Osteoblast (primary cell): ENCODE results near the gene CCDC3. TPM values are rescaled to one million over a fixed set of nuclear protein-coding genes. Genes with fewer than 3 reads are reported as not detected.

Experiments
- DNase-seq: peaks from one replicate; pipeline ENCODE4 v3.0.0; 2011; ENCODE audit warnings: low spot score, mixed read lengths; ENCODE audit not compliant: insufficient read length; ENCODE audit errors: missing footprints
- H2AFZ ChIP-seq: 2 replicates; pipeline ENCODE4 v1.6.0; 2011; ENCODE audit warnings: mild to moderate bottlenecking, low read length
- H3K27ac ChIP-seq: 2 replicates; pipeline ENCODE4 v1.5.1; 2011; ENCODE audit warnings: mild to moderate bottlenecking, low read depth, low read length, moderate library complexity
- H3K27me3 ChIP-seq: 2 replicates; pipeline ENCODE4 v1.6.0; 2012; ENCODE audit warnings: mild to moderate bottlenecking, control low read depth, inconsistent platforms, low read length, moderate library complexity; ENCODE audit not compliant: insufficient read depth
- H3K36me3 ChIP-seq: 2 replicates; pipeline ENCODE4 v1.5.1; 2011; ENCODE audit warnings: mild to moderate bottlenecking, low read length, control low read depth, moderate library complexity; ENCODE audit not compliant: insufficient read depth
- H3K4me1 ChIP-seq: 2 replicates; pipeline ENCODE4 v1.5.1; 2011; ENCODE audit warnings: mild to moderate bottlenecking, low read length, control low read depth, moderate library complexity; ENCODE audit not compliant: insufficient read depth
- H3K4me2 ChIP-seq: 2 replicates; pipeline ENCODE4 v1.6.0; 2011; ENCODE audit warnings: mild to moderate bottlenecking, low read length; ENCODE audit not compliant: insufficient read depth
- H3K4me3 ChIP-seq: fragments of 200-600 bp; sonication (generic); 3 replicates; pipeline ENCODE4 v1.5.1; 2012; ENCODE audit warnings: mild to moderate bottlenecking, low read length, inconsistent platforms; ENCODE audit not compliant: insufficient read depth
- H3K79me2 ChIP-seq: 2 replicates; pipeline ENCODE4 v1.6.0; 2012; ENCODE audit warnings: mild to moderate bottlenecking, low read length, control low read depth, inconsistent platforms; ENCODE audit not compliant: insufficient read depth
- H3K9me3 ChIP-seq: 2 replicates; pipeline ENCODE4 v1.5.1; 2011; ENCODE audit warnings: low read depth, low read length, control low read depth
- H4K20me1 ChIP-seq: 2 replicates; pipeline ENCODE4 v1.6.0; 2012; ENCODE audit warnings: mild to moderate bottlenecking, low read length, control low read depth; ENCODE audit not compliant: insufficient read depth
- total RNA-seq: library from RNA; depleted of rRNA; stranded (reverse); fragments of >200 nt; gene quantifications from 2 replicates; pipeline ENCODE4 v1.2.3, GENCODE V29; 2012
- TF ChIP-seq, protein P1 (sequence below): IDR thresholded peaks from 2 replicates; pipeline ENCODE4 v1.5.1; 2011; ENCODE audit warnings: mild to moderate bottlenecking, low read depth, low read length, moderate library complexity; ENCODE audit errors: extremely low read depth

CCDC3 gene
- total RNA-seq, 1 donor = 0.72 TPM

DNA sequence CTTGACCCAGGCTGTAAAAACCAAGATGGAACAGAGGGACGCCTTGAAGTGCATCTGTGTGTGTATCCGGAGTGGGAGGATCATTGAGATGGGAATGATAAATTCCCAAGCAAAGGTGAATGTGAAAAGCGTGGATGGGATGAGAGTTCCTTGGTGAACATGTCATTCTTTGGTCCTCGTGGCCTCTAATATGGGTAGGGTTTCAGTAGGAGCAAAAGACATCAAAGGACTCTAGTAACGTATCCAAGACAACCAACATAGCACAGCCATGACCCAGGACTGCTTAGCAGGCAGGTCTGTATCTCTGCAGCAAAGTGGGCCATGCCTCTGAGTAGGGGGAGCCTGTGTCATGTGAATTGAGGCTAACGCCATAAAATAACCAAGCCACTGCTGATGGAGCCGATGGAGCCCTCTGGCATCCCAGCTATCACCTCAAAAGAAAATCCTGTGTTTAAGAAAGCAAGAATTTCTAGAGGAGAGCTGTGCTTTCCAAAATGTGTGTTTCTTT is 98.6 kb downstream of the CCDC3 start:
- Histone ChIP-seq H3K4me1 (no peaks in the 10 kb centered on the region), H3K79me2 (no peaks in the 10 kb centered on the region), H3K9me3 (no peaks in the 10 kb centered on the region), H3K27ac (no peak overlapping the region), H2AFZ (no peak overlapping the region), H3K4me3 (no peak overlapping the region), H3K36me3 (no peaks in the 10 kb centered on the region), H4K20me1 (no peaks in the 10 kb centered on the region), H3K4me2 (no peak overlapping the region), H3K27me3 (peaks cover 10% of the 10 kb centered on the region)
- TF ChIP-seq, protein P1, sequence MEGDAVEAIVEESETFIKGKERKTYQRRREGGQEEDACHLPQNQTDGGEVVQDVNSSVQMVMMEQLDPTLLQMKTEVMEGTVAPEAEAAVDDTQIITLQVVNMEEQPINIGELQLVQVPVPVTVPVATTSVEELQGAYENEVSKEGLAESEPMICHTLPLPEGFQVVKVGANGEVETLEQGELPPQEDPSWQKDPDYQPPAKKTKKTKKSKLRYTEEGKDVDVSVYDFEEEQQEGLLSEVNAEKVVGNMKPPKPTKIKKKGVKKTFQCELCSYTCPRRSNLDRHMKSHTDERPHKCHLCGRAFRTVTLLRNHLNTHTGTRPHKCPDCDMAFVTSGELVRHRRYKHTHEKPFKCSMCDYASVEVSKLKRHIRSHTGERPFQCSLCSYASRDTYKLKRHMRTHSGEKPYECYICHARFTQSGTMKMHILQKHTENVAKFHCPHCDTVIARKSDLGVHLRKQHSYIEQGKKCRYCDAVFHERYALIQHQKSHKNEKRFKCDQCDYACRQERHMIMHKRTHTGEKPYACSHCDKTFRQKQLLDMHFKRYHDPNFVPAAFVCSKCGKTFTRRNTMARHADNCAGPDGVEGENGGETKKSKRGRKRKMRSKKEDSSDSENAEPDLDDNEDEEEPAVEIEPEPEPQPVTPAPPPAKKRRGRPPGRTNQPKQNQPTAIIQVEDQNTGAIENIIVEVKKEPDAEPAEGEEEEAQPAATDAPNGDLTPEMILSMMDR = no peak
- DNase-seq = no peak

DNA sequence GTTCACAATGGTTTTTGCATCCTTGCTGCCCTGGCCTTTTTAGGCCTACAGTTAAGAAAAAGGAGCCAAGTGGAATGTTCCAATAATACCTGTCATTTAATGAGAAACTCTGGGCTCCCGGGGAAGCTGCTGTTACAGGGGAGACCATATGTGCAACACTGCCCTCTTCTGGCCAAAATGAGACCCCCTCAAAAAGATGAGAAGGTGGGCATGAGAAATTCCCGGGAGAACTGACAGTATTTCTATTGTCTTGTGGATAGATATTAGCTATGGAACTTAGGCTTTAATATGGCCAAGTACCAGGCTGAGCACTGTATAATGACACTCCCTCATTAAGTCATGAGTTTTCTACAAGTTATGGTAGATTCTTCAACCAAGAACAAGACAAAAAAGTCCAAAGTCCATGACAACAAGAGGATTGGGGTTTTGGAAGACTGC is 99.4 kb downstream of the CCDC3 start:
- Histone ChIP-seq H2AFZ (no peak overlapping the region), H3K79me2 (no peaks in the 10 kb centered on the region), H3K4me2 (no peak overlapping the region), H3K27me3 (peaks cover 10% of the 10 kb centered on the region), H3K27ac (no peak overlapping the region), H3K9me3 (no peaks in the 10 kb centered on the region), H4K20me1 (no peaks in the 10 kb centered on the region), H3K4me1 (no peaks in the 10 kb centered on the region), H3K4me3 (no peak overlapping the region), H3K36me3 (no peaks in the 10 kb centered on the region)
- TF ChIP-seq, protein P1 = peak; percentile 87
- DNase-seq = peak; percentile 96

DNA sequence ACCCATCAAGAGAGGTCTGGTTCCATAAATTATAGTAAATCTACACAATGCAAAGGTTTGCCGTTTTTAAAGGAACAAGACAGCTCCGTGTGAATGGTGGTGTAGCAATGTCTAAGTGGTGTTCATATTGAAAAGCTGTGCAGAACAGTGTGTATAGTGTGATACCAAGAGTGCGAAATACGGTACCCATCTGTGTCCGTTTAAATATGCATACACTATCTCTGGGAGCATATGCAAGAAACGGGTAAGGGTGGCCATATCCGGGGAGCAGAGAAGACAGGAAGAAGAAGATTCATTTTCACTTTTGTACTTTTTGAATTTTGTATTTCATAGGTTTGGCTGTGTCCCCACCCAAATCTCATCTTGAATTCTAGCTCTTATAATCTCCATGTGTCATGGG is 102.0 kb downstream of the CCDC3 start:
- H3K4me3 ChIP-seq = no peak overlapping the region
- no peak for DNase-seq
- no peaks in the 10 kb centered on the region for H3K79me2 ChIP-seq
- H4K20me1 ChIP-seq = no peaks in the 10 kb centered on the region
- no peak overlapping the region for H2AFZ ChIP-seq
- no peaks in the 10 kb centered on the region for H3K36me3 ChIP-seq
- peaks cover 8% of the 10 kb centered on the region for H3K27me3 ChIP-seq
- TF ChIP-seq, protein P1 = no peak
- H3K9me3 ChIP-seq = no peaks in the 10 kb centered on the region
- H3K4me1 ChIP-seq = no peaks in the 10 kb centered on the region
- H3K27ac ChIP-seq = no peak overlapping the region
- no peak overlapping the region for H3K4me2 ChIP-seq

DNA sequence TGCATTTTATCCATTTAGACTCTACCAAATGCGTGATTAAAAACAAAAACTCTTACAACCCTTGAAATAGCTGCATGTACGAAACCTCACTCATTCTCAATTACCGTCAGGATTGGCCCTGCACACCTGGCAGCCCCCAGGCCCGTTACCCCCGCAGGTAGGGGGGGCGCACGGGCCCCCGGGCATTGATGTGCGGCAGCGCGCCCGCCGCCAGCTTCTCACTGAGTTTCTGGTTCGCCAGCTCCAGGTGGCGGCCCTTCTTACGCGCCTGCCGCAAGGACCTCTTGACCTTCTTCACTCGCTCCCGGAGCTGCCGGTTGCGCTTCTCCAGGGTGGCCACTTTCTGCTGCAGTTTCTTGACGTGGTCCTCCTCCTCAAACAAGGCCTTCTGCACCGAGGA is 103.2 kb downstream of the CCDC3 start:
- TF ChIP-seq, protein P1 = no peak
- Histone ChIP-seq H3K79me2 (no peaks in the 10 kb centered on the region), H4K20me1 (no peaks in the 10 kb centered on the region), H3K27me3 (peaks cover 8% of the 10 kb centered on the region), H3K27ac (no peak overlapping the region), H2AFZ (no peak overlapping the region), H3K4me3 (no peak overlapping the region), H3K4me1 (no peaks in the 10 kb centered on the region), H3K9me3 (no peaks in the 10 kb centered on the region), H3K36me3 (no peaks in the 10 kb centered on the region), H3K4me2 (no peak overlapping the region)
- DNase-seq = no peak
